ENCODE results near the gene CACHD1.

DNA sequence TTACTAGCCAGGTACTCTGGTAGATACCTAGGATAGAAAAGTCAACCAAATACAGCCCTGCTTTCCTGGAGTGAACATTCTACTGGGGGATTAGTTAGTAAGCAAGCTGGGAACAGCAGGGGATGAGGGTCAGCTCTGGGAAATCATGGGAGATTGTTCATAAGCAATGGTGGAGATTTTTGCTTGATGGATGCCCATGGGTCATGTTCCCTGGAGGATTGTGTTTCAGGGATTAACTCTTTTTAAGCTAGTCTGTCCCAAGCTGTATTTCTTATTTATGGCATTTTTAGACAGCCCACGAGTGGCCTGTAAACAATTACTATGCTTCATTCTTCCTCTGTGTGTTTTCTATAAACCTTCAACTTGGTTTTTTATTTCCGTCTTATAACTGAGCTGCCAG is 18.9 kb downstream of the CACHD1 start:
- no peak for TF ChIP-seq POLR2A (IDR thresholded peaks at IDR 0.05)
- TF ChIP-seq, protein P1, sequence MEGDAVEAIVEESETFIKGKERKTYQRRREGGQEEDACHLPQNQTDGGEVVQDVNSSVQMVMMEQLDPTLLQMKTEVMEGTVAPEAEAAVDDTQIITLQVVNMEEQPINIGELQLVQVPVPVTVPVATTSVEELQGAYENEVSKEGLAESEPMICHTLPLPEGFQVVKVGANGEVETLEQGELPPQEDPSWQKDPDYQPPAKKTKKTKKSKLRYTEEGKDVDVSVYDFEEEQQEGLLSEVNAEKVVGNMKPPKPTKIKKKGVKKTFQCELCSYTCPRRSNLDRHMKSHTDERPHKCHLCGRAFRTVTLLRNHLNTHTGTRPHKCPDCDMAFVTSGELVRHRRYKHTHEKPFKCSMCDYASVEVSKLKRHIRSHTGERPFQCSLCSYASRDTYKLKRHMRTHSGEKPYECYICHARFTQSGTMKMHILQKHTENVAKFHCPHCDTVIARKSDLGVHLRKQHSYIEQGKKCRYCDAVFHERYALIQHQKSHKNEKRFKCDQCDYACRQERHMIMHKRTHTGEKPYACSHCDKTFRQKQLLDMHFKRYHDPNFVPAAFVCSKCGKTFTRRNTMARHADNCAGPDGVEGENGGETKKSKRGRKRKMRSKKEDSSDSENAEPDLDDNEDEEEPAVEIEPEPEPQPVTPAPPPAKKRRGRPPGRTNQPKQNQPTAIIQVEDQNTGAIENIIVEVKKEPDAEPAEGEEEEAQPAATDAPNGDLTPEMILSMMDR (IDR thresholded peaks at IDR 0.05): no peak
